HS-5 (cell line): ENCODE data around the gene CDK1.

ENCODE experiments used
- DNase-seq: peaks from one replicate; pipeline ENCODE4 v3.0.0-alpha.2; 2012; ENCODE audit warnings: low read depth

Gene CDK1

GRCh38 chr10:60778214-60778970 is at the start of gene CDK1:
Gene CDK1, plus strand, starts transcription at chr10:60778478. Its CDS starts 1,688 bp downstream, at chr10:60780166.
- peak; percentile 94 for DNase-seq

- no peak for DNase-seq
Measured at GRCh38 chr10:60729106-60729505, 49.2 kb upstream of the CDK1 start.

DNA sequence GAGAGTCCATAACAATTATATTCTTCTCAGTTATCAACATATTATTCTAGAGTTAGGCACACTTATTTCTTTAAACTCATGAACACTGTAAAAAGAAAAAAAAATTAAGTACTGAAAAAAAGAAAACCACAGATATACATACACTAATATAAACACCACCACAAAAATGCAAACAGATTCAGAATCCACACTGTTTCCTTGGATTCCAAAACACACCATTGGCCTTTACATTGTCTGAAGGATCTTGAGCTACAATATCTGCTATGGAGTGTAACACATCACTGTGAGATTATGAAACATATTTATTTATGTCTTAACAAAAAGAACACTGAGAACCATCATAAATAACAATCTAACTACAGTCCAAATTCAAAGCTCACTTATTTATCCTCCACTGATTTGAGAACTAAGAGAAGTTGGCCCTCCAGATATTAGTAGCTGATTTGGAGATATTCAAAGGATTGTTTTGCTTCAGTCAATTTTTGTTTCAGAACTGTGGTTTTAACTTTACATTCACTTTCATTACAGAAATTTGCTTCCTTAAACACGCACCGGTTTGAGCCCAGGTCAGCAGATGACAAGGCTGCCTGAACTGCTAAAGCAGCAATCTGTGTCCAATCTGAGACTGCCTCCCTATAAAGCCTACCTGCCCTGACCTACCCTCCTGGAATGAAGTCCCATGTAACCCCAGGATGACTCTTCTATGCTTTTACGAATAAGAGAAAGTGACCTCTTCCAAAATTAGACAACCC is 47.0 kb upstream of the CDK1 start:
- no peak for DNase-seq

DNA sequence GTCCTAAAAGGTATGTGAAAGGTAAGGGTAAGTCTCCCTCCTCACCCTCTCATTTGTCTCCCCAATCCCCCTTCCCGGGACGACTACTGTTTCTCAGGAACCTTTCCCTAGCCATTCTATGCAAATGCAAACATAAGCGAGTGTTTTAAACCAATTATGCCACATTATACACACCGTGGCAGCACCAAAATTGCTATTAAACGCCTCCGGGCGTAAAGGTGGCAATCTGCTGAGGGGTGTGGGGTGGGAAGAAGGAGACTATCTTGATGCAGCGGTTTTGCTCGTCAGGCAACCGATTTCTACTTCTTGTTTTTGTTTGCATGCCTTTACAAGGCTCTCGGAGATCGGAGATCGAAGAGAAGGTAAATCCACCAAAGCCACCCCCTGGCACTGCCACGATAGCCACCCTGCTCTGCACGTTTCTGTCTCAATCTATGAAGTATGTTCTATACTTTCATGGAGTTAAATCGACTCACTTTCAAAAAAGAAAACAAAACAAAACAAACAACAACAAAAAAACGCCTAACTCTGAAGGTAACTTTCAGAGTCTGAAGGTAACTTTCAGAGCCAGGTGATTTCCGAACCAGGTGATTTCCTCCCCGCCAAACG is 46.0 kb upstream of the CDK1 start:
- no peak for DNase-seq

DNA sequence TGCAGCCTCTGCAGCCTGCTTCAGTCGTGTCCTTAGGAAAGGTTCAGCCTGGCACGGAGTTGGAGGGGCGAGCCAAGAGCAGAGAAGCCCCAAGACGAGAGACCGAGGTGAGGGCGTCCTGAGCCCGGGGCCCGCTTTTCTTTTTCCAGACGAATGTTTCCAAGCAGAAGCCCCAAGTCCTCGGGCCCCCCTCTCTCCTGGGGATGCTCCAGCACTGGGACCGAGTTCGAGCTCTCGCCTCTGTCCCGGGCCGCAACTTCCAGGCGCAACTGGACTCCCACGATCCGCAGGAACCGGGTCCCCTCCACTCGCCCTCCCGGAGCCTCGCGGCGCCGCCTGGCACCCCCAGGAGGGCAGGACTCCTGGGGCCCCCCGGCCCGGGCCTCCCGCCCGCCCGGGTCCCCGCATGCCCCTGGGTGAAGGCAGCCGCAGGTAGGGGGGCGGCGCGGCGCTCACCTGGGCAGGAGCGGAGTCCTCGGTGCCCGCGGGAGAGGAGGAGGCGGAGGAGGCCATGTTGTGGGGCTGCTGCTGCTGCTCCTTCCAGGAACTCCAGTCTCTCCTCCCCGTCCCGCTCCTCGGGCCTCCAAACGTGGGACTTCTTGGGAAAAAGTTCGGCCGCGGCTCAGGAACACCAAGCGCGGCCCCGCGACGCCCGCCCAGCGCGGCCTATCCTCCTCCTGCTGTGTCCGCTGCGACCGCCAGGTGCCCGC is 45.3 kb upstream of the CDK1 start:
- no peak for DNase-seq

- no peak for DNase-seq
Measured at GRCh38 chr10:60733517-60733822, 44.8 kb upstream of the CDK1 start.

- no peak for DNase-seq
Measured at GRCh38 chr10:60733826-60734225, 44.5 kb upstream of the CDK1 start.

DNA sequence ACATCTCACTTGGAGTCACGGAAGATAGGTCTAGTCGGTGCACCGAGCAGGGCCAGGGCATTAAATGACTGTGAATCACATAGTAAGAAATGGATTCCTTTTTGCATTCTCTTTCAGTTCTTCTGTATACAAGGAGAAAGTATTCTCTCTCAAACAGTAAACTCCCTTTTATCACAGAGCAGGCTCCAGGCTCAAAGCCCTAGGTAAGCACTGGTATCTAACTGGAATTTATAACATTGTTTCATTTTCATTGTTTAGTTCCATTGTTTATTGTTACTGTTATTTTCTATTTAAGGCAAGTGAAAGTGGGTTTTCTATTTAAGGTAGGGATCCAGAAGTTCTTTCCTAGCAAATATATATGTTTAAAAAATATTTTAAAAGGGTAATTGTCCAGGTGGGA is 44.1 kb upstream of the CDK1 start:
- no peak for DNase-seq

DNA sequence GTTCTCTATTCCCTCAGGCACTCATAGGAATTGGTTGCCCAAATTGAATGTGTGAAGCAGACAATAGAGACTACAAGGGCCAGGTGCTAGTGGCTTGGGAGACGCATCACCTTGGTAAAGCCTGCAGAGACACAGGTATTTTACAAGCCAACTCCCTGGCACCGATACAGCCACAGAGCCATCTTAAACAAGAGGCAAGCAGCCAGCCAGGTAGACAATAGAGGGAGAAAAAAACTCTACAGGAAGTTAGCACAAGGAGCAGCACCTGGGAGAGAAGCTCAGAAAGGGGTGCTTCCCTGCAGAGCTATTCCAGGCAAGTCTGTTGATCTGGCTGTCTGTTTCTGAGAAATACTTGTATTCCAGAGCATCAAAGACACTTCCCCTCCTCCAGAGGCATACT is 43.0 kb upstream of the CDK1 start:
- no peak for DNase-seq

DNA sequence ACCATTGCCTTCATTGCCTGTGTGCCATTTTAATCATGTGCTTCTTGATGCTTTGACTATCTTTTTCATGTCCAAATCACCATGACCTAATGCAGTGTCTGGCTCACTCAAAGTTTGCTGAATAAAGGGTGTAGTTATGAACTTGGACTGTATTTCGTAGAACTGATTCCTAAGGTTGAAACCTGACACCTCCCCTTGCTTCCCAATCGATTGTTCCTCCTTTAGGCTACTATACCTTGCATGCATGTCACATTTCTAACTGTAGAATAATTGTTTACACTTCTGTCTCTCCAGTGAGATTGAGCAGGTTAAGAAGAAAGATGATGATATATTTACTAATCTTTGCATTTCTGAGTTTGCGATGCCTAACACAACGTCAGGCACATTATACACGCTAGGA is 41.0 kb upstream of the CDK1 start:
- no peak for DNase-seq

DNA sequence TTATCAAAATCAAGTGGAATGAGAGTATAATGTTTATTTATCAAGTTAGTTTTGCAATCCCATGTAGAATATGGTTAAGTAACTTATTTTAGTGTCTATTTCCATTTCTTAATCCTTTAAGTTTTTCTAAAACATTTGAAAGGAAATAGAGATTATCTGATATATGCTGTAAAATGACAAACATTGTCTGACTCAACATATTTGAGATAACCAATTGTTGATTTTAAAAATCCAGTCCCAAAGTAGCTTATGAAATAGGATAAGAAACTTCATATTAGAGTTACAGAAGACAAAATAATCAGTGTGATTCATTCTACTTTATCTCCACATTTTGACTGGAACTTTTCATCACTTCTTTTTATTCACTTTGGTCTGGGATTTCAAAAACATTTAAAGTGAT is 38.7 kb upstream of the CDK1 start:
- DNase-seq = no peak

- no peak for DNase-seq
Measured at GRCh38 chr10:60742512-60742911, 35.8 kb upstream of the CDK1 start.

DNA sequence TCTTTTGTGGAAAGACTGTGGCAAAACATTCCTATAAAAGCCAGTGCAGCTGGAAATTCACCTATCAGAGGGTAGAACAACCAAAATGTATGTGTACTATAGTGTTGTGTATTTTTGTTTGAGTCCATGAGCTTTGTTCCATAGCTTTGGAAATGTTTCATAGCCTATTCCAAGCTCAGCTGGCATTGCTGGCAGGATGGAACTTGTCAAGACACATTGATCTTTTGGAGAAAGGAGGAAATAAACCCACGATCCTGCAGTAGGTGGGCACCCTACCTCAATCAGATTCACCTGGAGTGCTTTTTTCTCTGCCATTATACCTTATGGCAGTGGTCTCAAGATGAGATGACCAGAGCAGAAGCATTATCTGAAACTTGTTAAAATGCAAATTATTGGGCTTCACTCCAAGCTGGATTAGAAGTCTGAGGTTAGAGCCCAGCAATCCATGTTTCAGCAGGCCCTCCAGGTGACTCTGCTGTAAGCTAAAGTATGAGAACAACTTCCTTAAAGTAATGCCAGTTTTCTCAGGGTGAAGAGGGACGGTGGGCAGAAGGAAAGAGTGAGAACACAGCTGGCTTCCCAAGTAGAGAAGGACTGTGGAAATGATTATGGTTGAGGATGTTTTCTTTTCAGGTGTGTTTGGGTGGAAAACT is 30.3 kb upstream of the CDK1 start:
- no peak for DNase-seq

- DNase-seq = no peak
Measured at GRCh38 chr10:60753152-60753551, 25.1 kb upstream of the CDK1 start.

- DNase-seq = no peak
Measured at GRCh38 chr10:60753817-60754216, 24.5 kb upstream of the CDK1 start.

GRCh38 chr10:60757420-60757895 is 20.8 kb upstream of the CDK1 start:
- DNase-seq = no peak

- DNase-seq = no peak
Measured at GRCh38 chr10:60759181-60759580, 19.1 kb upstream of the CDK1 start.

DNA sequence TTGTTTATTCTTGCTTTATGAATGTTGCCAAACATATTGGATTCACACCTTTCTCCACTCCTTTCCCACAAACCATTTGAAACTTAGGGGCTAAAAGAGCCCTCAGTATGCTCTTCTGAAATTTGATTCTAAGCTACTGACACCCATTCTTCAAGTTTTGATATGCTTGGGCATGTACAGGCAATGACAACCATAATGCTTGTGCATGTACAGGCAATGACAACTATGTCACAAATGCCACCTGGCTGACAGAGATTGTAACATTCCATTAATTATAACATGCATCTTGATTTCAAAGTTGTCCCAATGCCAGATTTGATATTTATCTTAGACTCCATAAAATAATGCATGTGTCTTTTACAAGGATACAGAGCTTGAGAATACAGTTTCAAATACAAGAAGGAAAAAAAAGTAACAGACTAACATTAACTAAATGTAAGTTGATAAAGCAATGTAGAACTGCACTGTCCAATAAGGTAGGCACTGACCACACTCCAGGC is 17.5 kb upstream of the CDK1 start:
- no peak for DNase-seq

DNA sequence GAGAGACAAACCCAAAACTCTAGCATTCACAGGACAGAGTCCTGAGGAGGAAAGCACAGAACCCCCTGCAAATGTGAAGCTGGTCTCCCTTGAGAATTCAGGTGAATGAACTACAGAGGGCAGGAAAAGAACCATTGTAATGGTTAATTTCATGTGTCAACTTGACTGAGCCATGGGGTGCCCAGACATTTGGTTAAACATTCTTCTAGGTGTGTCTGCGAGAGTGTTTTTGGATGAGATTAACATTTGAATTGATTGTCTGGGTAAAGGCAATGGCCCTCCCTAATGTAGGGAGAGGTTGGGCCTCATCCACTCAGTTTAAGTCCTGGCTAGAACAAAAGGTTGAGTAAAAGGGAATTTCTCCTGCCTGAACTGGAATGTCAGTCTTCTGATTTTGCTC is 15.7 kb upstream of the CDK1 start:
- DNase-seq = no peak

DNA sequence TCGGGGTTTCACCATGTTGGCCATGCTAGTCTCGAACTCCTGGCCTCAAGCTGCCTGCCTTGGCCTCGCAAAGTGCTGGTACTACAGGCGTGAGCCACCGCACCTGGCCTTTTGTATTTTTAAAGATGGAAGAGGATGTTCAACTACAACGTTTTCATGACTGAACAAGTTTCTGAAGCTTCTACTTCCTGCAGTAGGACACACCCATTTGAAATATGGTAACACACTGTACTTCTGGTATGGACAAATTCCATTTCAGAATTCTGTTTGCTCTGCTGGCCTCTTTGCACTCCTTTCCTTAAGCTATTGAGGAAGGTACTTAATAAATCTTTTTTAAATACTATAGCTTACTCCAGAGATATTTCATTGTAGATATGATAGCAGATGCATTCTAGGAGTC is 10.9 kb upstream of the CDK1 start:
- DNase-seq = no peak

DNA sequence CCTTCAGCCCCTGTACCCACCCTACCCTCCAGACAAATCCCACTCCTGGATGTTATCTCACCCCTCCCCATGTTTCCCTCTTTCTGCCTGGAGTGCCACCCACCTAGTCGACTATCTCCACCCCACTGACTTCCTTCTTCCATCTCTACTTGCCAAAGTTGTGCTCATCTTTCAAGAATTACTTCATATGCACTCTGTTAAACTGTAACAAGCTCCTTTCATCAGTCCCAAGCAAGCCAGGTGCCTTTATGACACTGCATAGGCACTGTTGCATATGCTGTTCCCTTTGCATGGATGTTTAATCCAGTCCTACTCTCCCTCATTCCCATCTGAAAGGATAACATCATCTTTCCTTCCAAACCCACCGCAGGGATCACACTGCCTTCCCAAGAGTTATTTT is 8.9 kb upstream of the CDK1 start:
- DNase-seq = no peak

- no peak for DNase-seq
Measured at GRCh38 chr10:60777696-60778213, 523 bp upstream of the CDK1 start.
